NOMO-1 treated with dmso at 0.1 percent for 144 hours (cell line): ENCODE results near the gene GRIFIN.

Source experiments
- DNase-seq: peaks from one replicate; lab custom pipeline; 2025; ENCODE audit not compliant: unreplicated experiment; lab: John Stamatoyannopoulos, UW

GRIFIN gene

GRCh38 chr7:2476298-2476697 lies at the start of gene GRIFIN:
TSS of gene GRIFIN (minus strand) at chr7:2476398. CDS start at chr7:2476383, 15 bp downstream.
- DNase-seq: no peak

- DNase-seq: no peak
Measured at GRCh38 chr7:2524808-2525657, 48.8 kb upstream of the GRIFIN start.

GRCh38 chr7:2523941-2524807 lies 48.0 kb upstream of the GRIFIN start:
- DNase-seq: no peak

GRCh38 chr7:2523461-2523936 lies 47.3 kb upstream of the GRIFIN start:
- no peak for DNase-seq

- no peak for DNase-seq
Measured at GRCh38 chr7:2522780-2523433, 46.7 kb upstream of the GRIFIN start.

- DNase-seq: no peak
Measured at GRCh38 chr7:2521952-2522591, 45.9 kb upstream of the GRIFIN start.

GRCh38 chr7:2521341-2521745 lies 45.1 kb upstream of the GRIFIN start:
- no peak for DNase-seq

- DNase-seq: no peak
Measured at GRCh38 chr7:2520761-2521290, 44.6 kb upstream of the GRIFIN start.

- no peak for DNase-seq
Measured at GRCh38 chr7:2520131-2520760, 44.0 kb upstream of the GRIFIN start.

GRCh38 chr7:2519119-2519930 lies 43.1 kb upstream of the GRIFIN start, which contains the start of gene LFNG:
TSS of gene LFNG (plus strand) at chr7:2519774. CDS start at chr7:2519862, 88 bp downstream.
- DNase-seq: peak; percentile 80

- DNase-seq: no peak
Measured at GRCh38 chr7:2518737-2519118, 42.5 kb upstream of the GRIFIN start.

GRCh38 chr7:2517678-2518507 lies 41.7 kb upstream of the GRIFIN start:
- no peak for DNase-seq

- no peak for DNase-seq
Measured at GRCh38 chr7:2517026-2517425, 40.8 kb upstream of the GRIFIN start.

- DNase-seq: no peak
Measured at GRCh38 chr7:2516194-2516555, 40.0 kb upstream of the GRIFIN start.

GRCh38 chr7:2515424-2516193 lies 39.4 kb upstream of the GRIFIN start:
- DNase-seq: no peak

GRCh38 chr7:2514473-2515423 lies 38.5 kb upstream of the GRIFIN start:
- DNase-seq: no peak

GRCh38 chr7:2513702-2514101 lies 37.5 kb upstream of the GRIFIN start:
- no peak for DNase-seq
